NCI-H510A treated with DMSO at 0.1 percent for 48 hours (cell line): ENCODE measurements around the gene NDUFA3.

Experiments
- DNase-seq: peaks from one replicate; lab custom pipeline; 2025; lab: John Stamatoyannopoulos, UW

Gene NDUFA3

DNA sequence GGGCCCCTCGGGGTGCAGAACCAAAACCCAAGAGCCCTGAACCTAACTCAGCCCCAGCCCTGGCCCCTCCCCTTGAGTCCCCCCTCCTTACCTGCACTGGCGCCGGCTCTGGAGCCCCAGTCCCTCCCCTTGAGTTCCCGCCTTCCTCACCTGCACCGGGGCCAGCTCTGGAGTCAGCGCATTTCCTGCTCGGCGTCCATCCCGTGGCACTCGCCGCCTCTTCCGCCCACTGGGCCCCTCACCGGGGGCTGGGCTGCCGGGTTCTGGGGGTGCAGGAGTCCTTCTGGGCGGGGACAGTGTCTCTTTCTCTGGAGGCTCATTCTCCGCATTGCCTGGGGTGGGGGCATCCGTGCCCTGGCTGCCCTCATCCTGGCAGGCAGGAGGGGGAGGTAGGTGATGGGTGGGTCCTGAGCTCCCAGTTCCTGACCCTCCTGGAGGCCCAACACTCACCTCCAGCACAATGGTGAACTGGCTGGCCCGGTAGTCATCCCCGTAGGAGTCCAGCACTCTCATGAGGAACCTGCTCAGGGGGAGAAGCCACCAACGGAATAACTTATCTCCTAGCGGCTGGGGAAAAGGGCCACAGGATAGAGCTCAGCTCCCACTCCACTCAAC, 5.3 kb downstream of the NDUFA3 start:
- DNase-seq, result no peak

DNA sequence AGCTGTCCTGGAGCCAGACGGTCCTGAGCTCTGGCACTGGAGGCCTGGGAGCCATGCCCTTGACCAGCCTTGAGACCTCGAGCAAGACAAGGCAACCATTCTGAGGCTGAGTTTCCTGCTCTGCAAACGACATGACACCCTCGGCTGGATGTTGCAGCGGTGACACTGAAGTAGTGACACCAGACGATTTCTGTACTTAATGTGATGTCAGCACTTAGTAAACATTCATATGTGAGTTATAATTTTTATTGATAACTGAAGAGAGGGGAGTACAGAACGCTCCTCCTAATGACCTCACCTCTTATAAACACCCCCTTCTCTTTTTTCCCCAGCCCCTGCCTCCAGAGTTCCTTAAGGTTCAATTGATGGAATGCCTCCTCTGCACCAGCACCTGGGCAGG, 5.8 kb downstream of the NDUFA3 start:
- DNase-seq, result no peak

- DNase-seq, result no peak
Observed at GRCh38 chr19:54109651-54110050, 7.0 kb downstream of the NDUFA3 start.

- no peak for DNase-seq
Observed at GRCh38 chr19:54114340-54115108, 11.9 kb downstream of the NDUFA3 start.

- DNase-seq, result peak; percentile 97
Observed at GRCh38 chr19:54115109-54116063, 12.7 kb downstream of the NDUFA3 start, which contains the start of the genes PRPF31 and TFPT. Gene PRPF31, plus strand, starts transcription at chr19:54115754. Its CDS starts 2,525 bp downstream, at chr19:54118279. Gene TFPT, minus strand, starts transcription at chr19:54115657. Its CDS starts 388 bp downstream, at chr19:54115269.

GRCh38 chr19:54121259-54121658, 18.6 kb downstream of the NDUFA3 start:
- no peak for DNase-seq

GRCh38 chr19:54123682-54124081, 21.0 kb downstream of the NDUFA3 start:
- DNase-seq, result no peak

- no peak for DNase-seq
Observed at GRCh38 chr19:54124393-54124792, 21.7 kb downstream of the NDUFA3 start.

DNA sequence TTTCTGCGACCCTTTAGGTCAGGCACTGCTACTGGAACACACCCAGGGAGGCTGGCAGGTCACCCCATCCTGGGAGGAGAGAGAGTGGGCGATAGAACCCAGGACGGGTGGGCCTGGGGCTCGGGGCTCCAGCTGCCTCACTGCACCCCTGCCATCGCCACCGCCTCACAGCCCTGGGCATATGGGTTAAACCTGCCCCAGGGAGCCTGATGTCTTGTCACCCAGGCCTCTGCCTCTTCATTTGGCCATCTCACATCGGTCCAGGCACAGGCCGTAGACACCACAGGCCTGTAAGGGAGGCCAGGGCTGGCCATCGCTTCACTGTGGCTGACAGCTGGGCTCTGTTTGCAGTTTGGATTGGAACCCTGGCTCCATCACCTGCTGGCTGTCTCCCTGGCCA, 23.1 kb downstream of the NDUFA3 start:
- no peak for DNase-seq

DNA sequence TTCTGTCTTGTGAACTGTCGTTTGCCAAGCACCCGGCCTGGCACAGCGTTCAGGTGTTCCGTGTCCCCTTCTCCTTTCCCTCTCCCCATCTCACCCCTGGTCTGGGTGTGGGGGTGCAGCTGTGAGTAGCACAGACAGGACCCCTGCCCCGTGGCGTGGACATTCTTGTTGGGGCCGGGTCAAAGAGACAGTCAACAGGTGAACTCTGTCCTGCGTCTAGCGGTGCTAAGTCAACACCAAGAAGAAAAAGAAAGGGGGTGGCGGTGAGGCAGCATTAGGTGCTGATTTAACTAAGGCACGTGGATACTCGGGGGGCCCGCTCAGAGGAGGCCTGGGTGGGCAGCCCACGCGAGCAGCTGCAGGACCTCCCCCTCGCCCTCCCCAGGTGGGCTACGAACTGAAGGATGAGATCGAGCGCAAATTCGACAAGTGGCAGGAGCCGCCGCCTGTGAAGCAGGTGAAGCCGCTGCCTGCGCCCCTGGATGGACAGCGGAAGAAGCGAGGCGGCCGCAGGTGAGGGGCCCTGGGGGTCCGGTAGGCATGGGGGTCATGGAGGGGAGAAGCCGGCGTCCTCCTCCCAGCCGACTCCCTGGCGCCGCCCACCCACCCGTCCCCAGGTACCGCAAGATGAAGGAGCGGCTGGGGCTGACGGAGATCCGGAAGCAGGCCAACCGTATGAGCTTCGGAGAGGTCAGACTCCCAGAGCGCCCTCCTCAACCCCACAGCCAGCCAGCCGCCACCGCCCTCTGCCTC, 25.2 kb downstream of the NDUFA3 start:
- DNase-seq, result no peak

DNA sequence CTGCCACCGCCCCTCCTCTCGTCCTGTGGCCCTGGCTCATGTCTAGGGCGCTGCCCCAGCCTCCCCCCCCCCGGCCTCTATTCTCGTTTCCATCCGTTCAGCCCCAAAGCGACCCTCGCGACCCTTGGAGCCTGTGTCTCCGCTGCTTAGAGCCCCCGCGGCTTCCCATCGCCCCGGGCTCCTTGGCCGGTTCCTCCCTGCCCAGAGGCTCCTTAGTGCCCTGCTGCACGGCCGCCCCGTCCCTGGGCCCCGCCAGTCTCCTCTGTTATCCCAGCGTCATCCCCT, 25.7 kb downstream of the NDUFA3 start:
- DNase-seq, result no peak

- DNase-seq, result no peak
Observed at GRCh38 chr19:54128796-54129616, 26.4 kb downstream of the NDUFA3 start.

- DNase-seq, result no peak
Observed at GRCh38 chr19:54129617-54129996, 27.0 kb downstream of the NDUFA3 start.

- peak; percentile 64 for DNase-seq
Observed at GRCh38 chr19:54133312-54133956, 30.8 kb downstream of the NDUFA3 start.

DNA sequence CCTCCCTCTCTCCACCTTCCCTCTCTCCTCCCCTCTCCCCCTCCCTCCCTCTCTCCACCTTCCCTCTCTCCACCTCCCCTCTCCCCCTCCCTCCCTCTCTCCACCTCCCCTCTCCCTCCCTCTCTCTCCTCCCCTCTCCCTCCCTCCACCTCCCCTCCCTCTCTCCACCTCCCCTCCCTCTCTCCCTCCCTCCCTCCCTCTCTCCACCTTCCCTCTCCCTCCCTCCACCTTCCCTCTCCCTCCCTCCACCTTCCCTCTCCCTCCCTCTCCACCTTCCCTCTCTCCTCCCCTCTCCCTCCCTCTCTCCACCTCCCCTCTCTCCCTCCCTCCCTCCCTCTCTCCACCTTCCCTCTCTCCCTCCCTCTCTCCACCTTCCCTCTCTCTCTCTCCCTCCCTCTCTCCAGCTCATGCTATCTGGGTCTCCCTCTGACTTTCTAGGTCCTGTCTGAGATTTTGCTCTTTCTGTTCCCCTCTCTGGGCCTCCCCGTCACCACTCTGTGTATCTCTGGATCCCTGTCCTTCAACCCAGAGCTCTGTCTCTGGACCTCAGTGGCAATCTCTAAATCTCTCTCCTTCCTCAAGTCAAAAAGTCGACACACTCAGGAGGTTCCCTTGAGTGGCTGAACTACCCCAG, 31.4 kb downstream of the NDUFA3 start:
- DNase-seq, result no peak

DNA sequence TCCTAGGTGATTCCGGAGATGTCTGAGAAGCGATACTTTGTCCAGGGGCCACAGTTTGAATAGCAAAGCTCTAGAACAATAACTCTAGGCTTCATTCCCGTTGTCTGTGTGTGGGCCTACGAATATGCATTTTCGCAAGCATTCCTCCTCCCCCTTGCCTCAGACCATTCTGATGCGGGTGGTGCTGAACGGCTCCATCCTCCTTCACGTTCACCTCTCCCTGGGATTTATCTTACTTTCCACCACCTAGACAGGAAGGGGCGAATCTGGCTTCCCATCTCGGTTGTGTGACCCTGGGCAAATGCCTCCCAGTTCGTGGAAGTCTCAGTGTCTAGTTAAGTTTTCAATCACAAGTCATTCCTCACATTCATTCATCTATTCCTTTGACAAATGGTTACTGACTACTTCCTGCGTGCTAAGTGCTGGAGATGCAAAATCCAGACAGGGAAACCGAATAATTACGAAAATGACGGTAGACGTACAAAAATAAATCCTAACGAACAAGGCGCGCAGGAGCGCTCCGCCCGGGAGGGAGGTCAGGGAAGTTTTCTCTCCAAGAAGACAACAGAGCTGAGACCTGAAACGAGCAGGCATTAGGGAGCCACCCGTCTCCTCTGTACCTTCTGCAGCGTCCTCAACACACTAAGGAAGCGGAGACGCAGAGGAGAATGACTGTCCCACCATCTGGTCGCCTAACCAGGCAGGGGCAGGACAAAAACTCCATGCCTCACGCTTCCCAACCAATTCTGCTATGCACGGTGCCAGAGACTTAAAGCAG, 33.6 kb downstream of the NDUFA3 start:
- peak; percentile 35 for DNase-seq

- DNase-seq, result peak; percentile 99
Observed at GRCh38 chr19:54136864-54137698, 34.4 kb downstream of the NDUFA3 start.
